HG02884 (cell line): ENCODE data around the gene PLD5.
"Not testable (repeated sequence)": the region's sequence is repeated elsewhere in the genome, so short reads cannot be mapped to it uniquely, and the experiment has no call there.

Experiments used
- ATAC-seq: cut with Tn5 transposase; IDR thresholded peaks from one replicate; pipeline ENCODE4 v1.9.1; 2021; ENCODE audit warnings: mild to moderate bottlenecking, moderate library complexity; ENCODE audit not compliant: unreplicated experiment

The PLD5 gene

GRCh38 chr1:242083742-242084141 lies 440.8 kb downstream of the PLD5 start:
- no peak for ATAC-seq

GRCh38 chr1:242081446-242081845 lies 443.1 kb downstream of the PLD5 start:
- no peak for ATAC-seq

GRCh38 chr1:242065813-242066212 lies 458.7 kb downstream of the PLD5 start:
- no peak for ATAC-seq

- ATAC-seq = no peak
These were observed 462.2 kb downstream of the PLD5 start for GRCh38 chr1:242062271-242062670.

GRCh38 chr1:242059976-242060375 lies 464.5 kb downstream of the PLD5 start:
- ATAC-seq = no peak

- peak; percentile 86 for ATAC-seq
These were observed 465.9 kb downstream of the PLD5 start for GRCh38 chr1:242058582-242058981.

- not testable (repeated sequence) for ATAC-seq
These were observed 466.3 kb downstream of the PLD5 start for GRCh38 chr1:242058181-242058580.

- ATAC-seq = no peak
These were observed 466.8 kb downstream of the PLD5 start for GRCh38 chr1:242057745-242058115.

- no peak for ATAC-seq
These were observed 467.3 kb downstream of the PLD5 start for GRCh38 chr1:242056988-242057744.

GRCh38 chr1:242055749-242056320 lies 468.7 kb downstream of the PLD5 start:
- no peak for ATAC-seq

GRCh38 chr1:242043165-242043564 lies 481.3 kb downstream of the PLD5 start:
- no peak for ATAC-seq

GRCh38 chr1:242034392-242034791 lies 490.1 kb downstream of the PLD5 start:
- no peak for ATAC-seq

GRCh38 chr1:242033447-242033846 lies 491.1 kb downstream of the PLD5 start:
- no peak for ATAC-seq
